GM23338 (cell line): Measurements from ENCODE around the gene ZBTB46.

ENCODE experiments used
- CREB1 ChIP-seq: fragments of 250-450 bp; sonication (Bioruptor Pico); IDR thresholded peaks from 2 replicates; pipeline ENCODE4 v1.5.0; 2020; ENCODE audit warnings: low read depth, mild to moderate bottlenecking, moderate library complexity
- CTCF ChIP-seq, 2 experiments: fragments of 200-600 bp in 1 of 2; sonication (generic) in 1 of 2; conservative IDR thresholded peaks; 2 replicates each; pipeline versions ENCODE4 v1.5.1 to v1.6.1; 2016 to 2017; ENCODE audit warnings: antibody characterized with exemption in 2 of 2, low read depth in 2 of 2, mild to moderate bottlenecking in 2 of 2, moderate library complexity in 1 of 2
- EZH2 ChIP-seq: fragments of 200-600 bp; sonication (generic); IDR thresholded peaks from one replicate; pipeline ENCODE4 v1.8.0; 2017; ENCODE audit warnings: antibody characterized with exemption, mild to moderate bottlenecking, low read depth; ENCODE audit not compliant: unreplicated experiment
- EZH2phosphoT487 ChIP-seq: fragments of 200-600 bp; sonication (generic); IDR thresholded peaks from one replicate; pipeline ENCODE4 v1.8.1; 2018; ENCODE audit warnings: antibody characterized with exemption; ENCODE audit not compliant: unreplicated experiment
- POLR2AphosphoS5 ChIP-seq: IDR thresholded peaks from 2 replicates; pipeline ENCODE4 v1.6.1; 2016; ENCODE audit warnings: antibody characterized with exemption, low read depth

GRCh38 chr20:63750807-63751470, 80.1 kb downstream of the ZBTB46 start:
- no peak for TF ChIP-seq EZH2phosphoT487
- TF ChIP-seq POLR2AphosphoS5: no peak
- no peak for TF ChIP-seq CTCF (conservative IDR thresholded peaks at IDR 0.05; ENCODE audit: low read depth in 2 of 2)
- TF ChIP-seq EZH2: no peak
- no peak for TF ChIP-seq CREB1 (CRISPR knock-in tag)
